Neural cell (in vitro differentiated cells): ENCODE results near the gene GADL1. TPM values are rescaled to one million over a fixed set of nuclear protein-coding genes. Genes with fewer than 3 reads are reported as not detected.

Experiments
- H2AFZ ChIP-seq: fragments of 200-600, 300-800 bp; sonication (generic), shearing (Covaris generic); 2 replicates; pipeline ENCODE4 v1.6.0; 2014; ENCODE audit warnings: low read depth, mild to moderate bottlenecking, antibody characterized with exemption, low read length, moderate library complexity
- H3F3A ChIP-seq: fragments of 200-600 bp; shearing (Covaris generic); 2 replicates; pipeline ENCODE4 v1.6.1; 2016; ENCODE audit warnings: mild to moderate bottlenecking, moderate library complexity, mixed read lengths, antibody characterized with exemption, low read length; ENCODE audit not compliant: insufficient read depth, poor library complexity, severe bottlenecking
- H3K27ac ChIP-seq: fragments of 200-600, 300-800 bp; sonication (generic), shearing (Covaris generic); 2 replicates; pipeline ENCODE4 v1.5.1; 2014; ENCODE audit warnings: mild to moderate bottlenecking, low read length, moderate library complexity
- H3K27me3 ChIP-seq: fragments of 300-800, 200-600 bp; sonication (generic), shearing (Covaris generic); 2 replicates; pipeline ENCODE4 v1.6.0; 2014; ENCODE audit warnings: mild to moderate bottlenecking, low read depth, low read length, moderate library complexity; ENCODE audit not compliant: insufficient read depth
- H3K36me3 ChIP-seq: fragments of 300-800, 200-600 bp; sonication (generic), shearing (Covaris generic); 2 replicates; pipeline ENCODE4 v1.5.1; 2014; ENCODE audit warnings: mild to moderate bottlenecking, antibody characterized with exemption, low read length, moderate library complexity; ENCODE audit not compliant: insufficient read depth
- H3K4me2 ChIP-seq: fragments of 300-800, 200-600 bp; sonication (generic), shearing (Covaris generic); 2 replicates; pipeline ENCODE4 v1.6.0; 2014; ENCODE audit warnings: mild to moderate bottlenecking, low read length
- H3K4me3 ChIP-seq: fragments of 300-800, 200-600 bp; sonication (generic), shearing (Covaris generic); 2 replicates; pipeline ENCODE4 v1.5.1; 2014; ENCODE audit warnings: mild to moderate bottlenecking, low read length, moderate library complexity
- H3K79me2 ChIP-seq: fragments of 200-600 bp; shearing (Covaris generic); replicated peaks from 2 replicates; pipeline ENCODE4 v1.6.0; 2014; ENCODE audit warnings: mild to moderate bottlenecking, low read length, moderate library complexity; ENCODE audit not compliant: insufficient read depth
- H3K9ac ChIP-seq: fragments of 300-800, 200-600 bp; sonication (generic), shearing (Covaris generic); 2 replicates; pipeline ENCODE4 v1.6.1; 2016; ENCODE audit warnings: mild to moderate bottlenecking, low read length, mixed read lengths
- H3K9me2 ChIP-seq: fragments of 200-600 bp; shearing (Covaris generic); 2 replicates; pipeline ENCODE4 v1.6.1; 2016; ENCODE audit warnings: mild to moderate bottlenecking, low read length, mixed read lengths; ENCODE audit not compliant: insufficient read depth
- H3K9me3 ChIP-seq: fragments of 200-600, 300-800 bp; sonication (generic), shearing (Covaris generic); 2 replicates; pipeline ENCODE4 v1.6.1; 2016; ENCODE audit warnings: mild to moderate bottlenecking, mixed run types, low read length, moderate library complexity, mixed read lengths
- H4K20me1 ChIP-seq: fragments of 200-600 bp; shearing (Covaris generic); 2 replicates; pipeline ENCODE4 v1.6.1; 2016; ENCODE audit warnings: mild to moderate bottlenecking, mixed run types; ENCODE audit not compliant: insufficient read depth
- EZH2 ChIP-seq: fragments of 200-600, 300-800 bp; shearing (Covaris generic), sonication (generic); IDR thresholded peaks from 2 replicates; pipeline ENCODE4 v1.6.1; 2014; ENCODE audit warnings: antibody characterized with exemption, low read length, borderline replicate concordance, mild to moderate bottlenecking; ENCODE audit not compliant: insufficient read depth, poor library complexity, severe bottlenecking
- POLR2AphosphoS5 ChIP-seq: IDR thresholded peaks from 2 replicates; pipeline ENCODE4 v1.6.1; 2012
- RAD21 ChIP-seq: fragments of 450-650 bp; conservative IDR thresholded peaks from 2 replicates; pipeline ENCODE4 v1.6.1; 2014; ENCODE audit warnings: antibody characterized with exemption, mild to moderate bottlenecking, moderate library complexity
- SMC3 ChIP-seq: fragments of 450-650 bp; conservative IDR thresholded peaks from 2 replicates; pipeline ENCODE4 v1.6.1; 2014; ENCODE audit warnings: antibody characterized with exemption, mild to moderate bottlenecking, moderate library complexity; ENCODE audit not compliant: poor library complexity
- TAF1 ChIP-seq: IDR thresholded peaks from 2 replicates; pipeline ENCODE4 v1.6.1; 2012; ENCODE audit warnings: low read depth
- polyA plus RNA-seq: library from polyadenylated mRNA; depleted of rRNA; stranded (reverse); fragments of >200 nt; gene quantifications from 2 replicates; pipeline ENCODE4 v1.2.3, GENCODE V29; 2014
- TF ChIP-seq, protein P1 (sequence below): IDR thresholded peaks from 2 replicates; pipeline ENCODE4 v1.6.1; 2012; ENCODE audit warnings: borderline replicate concordance
- TF ChIP-seq, protein P2 (sequence below): fragments of 450-650 bp; IDR thresholded peaks from 2 replicates; pipeline ENCODE4 v1.5.1; 2014; ENCODE audit warnings: antibody characterized with exemption, mild to moderate bottlenecking, moderate library complexity; ENCODE audit not compliant: poor library complexity, severe bottlenecking

GADL1 gene
- polyA plus RNA-seq, 1 donor from 2014 or later = not detected

DNA sequence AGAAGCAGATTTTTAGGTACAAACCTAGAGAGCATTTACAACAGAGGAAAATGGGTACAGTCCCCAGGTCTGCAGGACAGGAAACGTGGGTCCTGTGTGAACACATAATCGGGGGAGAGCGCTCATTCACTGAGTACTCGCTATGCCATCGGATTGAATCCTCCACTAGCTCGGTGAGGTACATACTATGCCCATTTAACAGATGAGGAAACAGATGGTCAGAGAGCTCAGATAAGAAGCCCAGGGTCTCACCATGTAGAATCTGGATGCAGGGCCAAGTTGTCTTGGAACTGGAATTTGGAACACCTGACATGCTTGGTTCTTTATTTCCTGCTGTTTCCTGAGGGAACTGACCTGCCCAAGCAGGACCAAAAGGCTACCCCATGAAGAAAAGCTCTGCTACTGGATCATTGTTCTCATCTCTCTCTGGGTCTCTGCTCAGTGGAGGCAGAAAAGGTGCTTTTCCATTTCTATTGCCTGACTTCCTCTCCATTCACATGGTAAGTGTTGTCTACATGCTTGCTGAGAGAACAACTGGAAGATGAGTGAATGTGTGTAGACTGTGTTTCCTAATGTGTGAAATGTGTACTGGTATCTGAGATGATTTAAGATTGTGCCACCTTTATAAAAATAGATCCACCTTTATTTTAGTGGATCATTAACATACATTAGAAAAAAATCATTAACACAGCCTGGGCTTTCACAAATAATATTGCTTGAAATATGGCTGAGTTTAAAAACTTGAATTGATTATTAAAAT, 199.0 kb downstream of the GADL1 start (continued):
- TF ChIP-seq, protein P1, sequence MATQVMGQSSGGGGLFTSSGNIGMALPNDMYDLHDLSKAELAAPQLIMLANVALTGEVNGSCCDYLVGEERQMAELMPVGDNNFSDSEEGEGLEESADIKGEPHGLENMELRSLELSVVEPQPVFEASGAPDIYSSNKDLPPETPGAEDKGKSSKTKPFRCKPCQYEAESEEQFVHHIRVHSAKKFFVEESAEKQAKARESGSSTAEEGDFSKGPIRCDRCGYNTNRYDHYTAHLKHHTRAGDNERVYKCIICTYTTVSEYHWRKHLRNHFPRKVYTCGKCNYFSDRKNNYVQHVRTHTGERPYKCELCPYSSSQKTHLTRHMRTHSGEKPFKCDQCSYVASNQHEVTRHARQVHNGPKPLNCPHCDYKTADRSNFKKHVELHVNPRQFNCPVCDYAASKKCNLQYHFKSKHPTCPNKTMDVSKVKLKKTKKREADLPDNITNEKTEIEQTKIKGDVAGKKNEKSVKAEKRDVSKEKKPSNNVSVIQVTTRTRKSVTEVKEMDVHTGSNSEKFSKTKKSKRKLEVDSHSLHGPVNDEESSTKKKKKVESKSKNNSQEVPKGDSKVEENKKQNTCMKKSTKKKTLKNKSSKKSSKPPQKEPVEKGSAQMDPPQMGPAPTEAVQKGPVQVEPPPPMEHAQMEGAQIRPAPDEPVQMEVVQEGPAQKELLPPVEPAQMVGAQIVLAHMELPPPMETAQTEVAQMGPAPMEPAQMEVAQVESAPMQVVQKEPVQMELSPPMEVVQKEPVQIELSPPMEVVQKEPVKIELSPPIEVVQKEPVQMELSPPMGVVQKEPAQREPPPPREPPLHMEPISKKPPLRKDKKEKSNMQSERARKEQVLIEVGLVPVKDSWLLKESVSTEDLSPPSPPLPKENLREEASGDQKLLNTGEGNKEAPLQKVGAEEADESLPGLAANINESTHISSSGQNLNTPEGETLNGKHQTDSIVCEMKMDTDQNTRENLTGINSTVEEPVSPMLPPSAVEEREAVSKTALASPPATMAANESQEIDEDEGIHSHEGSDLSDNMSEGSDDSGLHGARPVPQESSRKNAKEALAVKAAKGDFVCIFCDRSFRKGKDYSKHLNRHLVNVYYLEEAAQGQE = no peak
- TF ChIP-seq SMC3 = no peak

DNA sequence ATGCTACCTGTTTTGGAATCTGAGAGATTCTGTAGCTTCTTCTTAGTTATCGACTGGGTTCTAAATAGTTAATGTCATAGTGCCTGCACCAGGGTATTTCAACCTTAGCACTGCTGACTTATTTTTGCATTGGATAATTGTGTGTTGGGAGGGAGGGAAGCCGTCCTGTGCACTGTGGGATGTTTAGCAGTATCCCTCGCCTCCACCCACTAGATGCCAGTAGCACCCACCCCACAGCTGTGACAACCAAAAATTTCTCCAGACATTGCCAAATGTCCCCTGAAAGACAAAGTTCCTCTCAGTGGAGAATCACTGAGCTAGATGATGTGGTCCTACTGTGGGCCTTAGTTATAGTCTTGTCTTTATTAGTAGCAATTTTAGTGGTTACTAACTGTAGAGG, 199.8 kb downstream of the GADL1 start:
- Histone ChIP-seq H3K9me3 (no peaks in the 10 kb centered on the region), H3K9ac (no peak overlapping the region), H3K4me2 (no peak overlapping the region), H4K20me1 (no peaks in the 10 kb centered on the region), H3K9me2 (no peaks in the 10 kb centered on the region), H3K27ac (no peak overlapping the region), H3K27me3 (no peaks in the 10 kb centered on the region), H2AFZ (no peak overlapping the region), H3F3A (no peaks in the 10 kb centered on the region), H3K36me3 (no peaks in the 10 kb centered on the region), H3K4me3 (no peak overlapping the region), H3K79me2 (no peaks in the 10 kb centered on the region)
- TF ChIP-seq POLR2AphosphoS5 (no peak), TAF1 (no peak), EZH2 (no peak), RAD21 (no peak), SMC3 (no peak)
- TF ChIP-seq, protein P2, sequence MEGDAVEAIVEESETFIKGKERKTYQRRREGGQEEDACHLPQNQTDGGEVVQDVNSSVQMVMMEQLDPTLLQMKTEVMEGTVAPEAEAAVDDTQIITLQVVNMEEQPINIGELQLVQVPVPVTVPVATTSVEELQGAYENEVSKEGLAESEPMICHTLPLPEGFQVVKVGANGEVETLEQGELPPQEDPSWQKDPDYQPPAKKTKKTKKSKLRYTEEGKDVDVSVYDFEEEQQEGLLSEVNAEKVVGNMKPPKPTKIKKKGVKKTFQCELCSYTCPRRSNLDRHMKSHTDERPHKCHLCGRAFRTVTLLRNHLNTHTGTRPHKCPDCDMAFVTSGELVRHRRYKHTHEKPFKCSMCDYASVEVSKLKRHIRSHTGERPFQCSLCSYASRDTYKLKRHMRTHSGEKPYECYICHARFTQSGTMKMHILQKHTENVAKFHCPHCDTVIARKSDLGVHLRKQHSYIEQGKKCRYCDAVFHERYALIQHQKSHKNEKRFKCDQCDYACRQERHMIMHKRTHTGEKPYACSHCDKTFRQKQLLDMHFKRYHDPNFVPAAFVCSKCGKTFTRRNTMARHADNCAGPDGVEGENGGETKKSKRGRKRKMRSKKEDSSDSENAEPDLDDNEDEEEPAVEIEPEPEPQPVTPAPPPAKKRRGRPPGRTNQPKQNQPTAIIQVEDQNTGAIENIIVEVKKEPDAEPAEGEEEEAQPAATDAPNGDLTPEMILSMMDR = no peak
- TF ChIP-seq, protein P1 = no peak
